HCT116 (cell line): ENCODE data around the gene SBNO2. TPM values are rescaled to one million over a fixed set of nuclear protein-coding genes. Genes with fewer than 3 reads are reported as not detected.

ENCODE experiments used
- ATAC-seq: fragments of 200-7000 bp; cut with Tn5 transposase; 2 replicates; pipeline ENCODE4 v1.9.1; 2020; ENCODE audit warnings: mild to moderate bottlenecking, moderate library complexity
- BruUV-seq: library from RNA; stranded (reverse); fragments of 400-500 nt; replicated peaks from 2 replicates; lab custom pipeline; 2021; lab: Mats Ljungman, UMichigan
- CTCF ChIA-PET: fragments of 300-600 bp; sonication (Branson Sonifier 250); formaldehyde crosslinking; loops from one replicate; lab custom pipeline; 2021; ENCODE audit warnings: antibody characterized with exemption; lab: Charles Lee
- POLR2A ChIA-PET: fragments of 300-600, 350-600 bp; sonication (Branson Sonifier 250); formaldehyde crosslinking; loops from one replicate; lab custom pipeline; 2021; ENCODE audit warnings: antibody characterized with exemption; lab: Charles Lee
- RAD21 ChIA-PET, 2 experiments: fragments of 300-600 bp; sonication (Branson Sonifier 250); formaldehyde crosslinking; loops; one replicate each; lab custom pipeline; 2023; ENCODE audit warnings: low total read pairs in 2 of 2; ENCODE audit not compliant: uncharacterized antibody in 2 of 2, unreplicated experiment in 2 of 2, low non-redundant PET in 1 of 2; lab: Charles Lee
- DNase-seq: peaks from one replicate; pipeline ENCODE4 v3.0.0-alpha.2; 2010; ENCODE audit warnings: low read depth, low spot score
- H2AFZ ChIP-seq: fragments of 200-600 bp; shearing (Covaris generic), sonication (generic); 2 replicates; pipeline ENCODE4 v1.6.1; 2017; ENCODE audit warnings: low read depth, mixed run types, mixed read lengths, antibody characterized with exemption, low read length; ENCODE audit not compliant: poor library complexity, severe bottlenecking
- H3K27ac ChIP-seq: 2 replicates; pipeline ENCODE4 v1.5.1; 2012; ENCODE audit warnings: low read depth, low read length
- H3K27me3 ChIP-seq: fragments of 200-600 bp; sonication (generic); 2 replicates; pipeline ENCODE4 v1.6.1; 2016; ENCODE audit warnings: mixed run types, low read length, mixed read lengths; ENCODE audit not compliant: insufficient read depth
- H3K36me3 ChIP-seq, 2 experiments: fragments of 200-500 bp in 1 of 2; fragments of 200-600 bp in 1 of 2; sonication (Bioruptor generic) in 1 of 2; sonication (generic) in 1 of 2; 2 replicates each; pipeline versions ENCODE4 v1.5.1 to v1.6.1; 2014 to 2016; ENCODE audit warnings: low read length in 2 of 2, inconsistent platforms in 1 of 2, mixed read lengths in 1 of 2, mixed run types in 1 of 2; ENCODE audit not compliant: insufficient read depth in 2 of 2, control insufficient read depth in 1 of 2
- H3K4me1 ChIP-seq, 2 experiments: fragments of 200-600 bp in 1 of 2; sonication (generic) in 1 of 2; 2 replicates each; pipeline versions ENCODE4 v1.5.1 to v1.6.1; 2012 to 2017; ENCODE audit warnings: low read length in 2 of 2, inconsistent platforms in 1 of 2, mild to moderate bottlenecking in 1 of 2, mixed read lengths in 1 of 2, mixed run types in 1 of 2, moderate library complexity in 1 of 2; ENCODE audit not compliant: insufficient read depth in 2 of 2, control insufficient read depth in 1 of 2
- H3K4me2 ChIP-seq: fragments of 200-600 bp; sonication (generic); 2 replicates; pipeline ENCODE4 v1.6.1; 2017; ENCODE audit warnings: mixed run types, low read length, mixed read lengths
- H3K4me3 ChIP-seq, 2 experiments: fragments of 200-600 bp in 1 of 2; sonication (generic) in 1 of 2; replicated peaks in 1 of 2; 2 replicates each; pipeline ENCODE4 v1.5.1; 2011 to 2016; ENCODE audit warnings: low read length in 2 of 2, control low read depth in 1 of 2, low read depth in 1 of 2, mild to moderate bottlenecking in 1 of 2, mixed read lengths in 1 of 2, mixed run types in 1 of 2
- H3K79me2 ChIP-seq: fragments of 200-600 bp; sonication (generic); 2 replicates; pipeline ENCODE4 v1.6.1; 2017; ENCODE audit warnings: mild to moderate bottlenecking, mixed run types, low read length, moderate library complexity, mixed read lengths; ENCODE audit not compliant: insufficient read depth
- H3K9ac ChIP-seq: fragments of 200-600 bp; sonication (generic); 2 replicates; pipeline ENCODE4 v1.6.1; 2016; ENCODE audit warnings: low read length, mixed read lengths
- H3K9me2 ChIP-seq: fragments of 200-600 bp; sonication (generic), shearing (Covaris generic); 2 replicates; pipeline ENCODE4 v1.6.1; 2017; ENCODE audit warnings: mixed run types, mild to moderate bottlenecking, moderate library complexity; ENCODE audit not compliant: insufficient read depth
- H3K9me3 ChIP-seq, 2 experiments: fragments of 200-500 bp in 1 of 2; fragments of 200-600 bp in 1 of 2; sonication (Bioruptor generic) in 1 of 2; sonication (generic) in 1 of 2; 2 replicates each; pipeline ENCODE4 v1.6.1; 2014 to 2017; ENCODE audit warnings: low read length in 2 of 2, mixed read lengths in 2 of 2, inconsistent platforms in 1 of 2, low read depth in 1 of 2, mild to moderate bottlenecking in 1 of 2, mixed run types in 1 of 2, moderate library complexity in 1 of 2; ENCODE audit not compliant: control insufficient read depth in 1 of 2, insufficient read depth in 1 of 2
- H4K20me1 ChIP-seq: fragments of 200-600 bp; sonication (generic), shearing (Covaris generic); 2 replicates; pipeline ENCODE4 v1.6.1; 2017; ENCODE audit warnings: mixed run types, mild to moderate bottlenecking, moderate library complexity; ENCODE audit not compliant: insufficient read depth
- CBX3 ChIP-seq: IDR thresholded peaks from 2 replicates; pipeline ENCODE4 v1.6.1; 2012; ENCODE audit warnings: low read depth
- CTCF ChIP-seq, 3 experiments: fragments of 200-600 bp in 1 of 3; sonication (generic) in 1 of 3; IDR thresholded peaks in 2 of 3; conservative IDR thresholded peaks in 1 of 3; 2 replicates each; pipeline ENCODE4 v1.5.1; 2012 to 2017; ENCODE audit warnings: low read depth in 2 of 3, low read length in 2 of 3, antibody characterized with exemption in 1 of 3, borderline replicate concordance in 1 of 3, control low read depth in 1 of 3, mild to moderate bottlenecking in 1 of 3, mixed read lengths in 1 of 3, mixed run types in 1 of 3, moderate library complexity in 1 of 3; ENCODE audit not compliant: insufficient read depth in 1 of 3
- EGR1 ChIP-seq: IDR thresholded peaks from 2 replicates; pipeline ENCODE4 v1.6.1; 2012; ENCODE audit warnings: low read depth
- EZH2 ChIP-seq: fragments of 200-600 bp; sonication (generic); IDR thresholded peaks from 2 replicates; pipeline ENCODE4 v1.6.1; 2017; ENCODE audit warnings: antibody characterized with exemption, mixed run types
- FOSL1 ChIP-seq: IDR thresholded peaks from 2 replicates; pipeline ENCODE4 v1.6.1; 2012; ENCODE audit warnings: low read depth
- JUND ChIP-seq: IDR thresholded peaks from 2 replicates; pipeline ENCODE4 v1.6.1; 2012
- MAX ChIP-seq: IDR thresholded peaks from 2 replicates; pipeline ENCODE4 v1.6.1; 2012
- POLR2AphosphoS5 ChIP-seq: IDR thresholded peaks from 2 replicates; pipeline ENCODE4 v1.6.1; 2011; ENCODE audit warnings: mild to moderate bottlenecking, low read depth, low read length, moderate library complexity
- RAD21 ChIP-seq: IDR thresholded peaks from 2 replicates; pipeline ENCODE4 v1.6.1; 2012; ENCODE audit warnings: low read depth, mild to moderate bottlenecking
- SP1 ChIP-seq: IDR thresholded peaks from 2 replicates; pipeline ENCODE4 v1.6.1; 2012; ENCODE audit warnings: low read depth
- TCF7L2 ChIP-seq: IDR thresholded peaks from 2 replicates; pipeline ENCODE4 v1.7.0; 2011; ENCODE audit warnings: borderline replicate concordance, inconsistent platforms; ENCODE audit not compliant: insufficient read depth, insufficient read length; ENCODE audit errors: extremely low read depth
- YY1 ChIP-seq: IDR thresholded peaks from 2 replicates; pipeline ENCODE4 v1.6.1; 2011; ENCODE audit warnings: low read length, low read depth, moderate library complexity, mild to moderate bottlenecking; ENCODE audit not compliant: insufficient replicate concordance; ENCODE audit errors: extremely low read depth
- ZNF274 ChIP-seq: fragments of 200-500 bp; sonication (Bioruptor generic); IDR thresholded peaks from 2 replicates; pipeline ENCODE4 v1.6.1; 2014; ENCODE audit warnings: mild to moderate bottlenecking, low read depth, low read length, inconsistent platforms
- intact Hi-C: fragments of 100-400 bp; cut with micrococcal nuclease; formaldehyde crosslinking; loops from 2 replicates; pipeline ENCODE4 v1.10.0; 2022
- total RNA-seq: library from RNA; stranded (reverse); gene quantifications from one replicate; pipeline ENCODE4 v1.2.1, GENCODE V29; 2021; ENCODE audit not compliant: unreplicated experiment
- TF ChIP-seq, protein P1 (sequence below): IDR thresholded peaks from 2 replicates; pipeline ENCODE4 v1.6.1; 2011; ENCODE audit warnings: mild to moderate bottlenecking, low read length, moderate library complexity; ENCODE audit not compliant: insufficient replicate concordance; ENCODE audit errors: extremely low read depth
- TF ChIP-seq, protein P2 (sequence below): IDR thresholded peaks from 2 replicates; pipeline ENCODE4 v1.6.1; 2012; ENCODE audit warnings: low read depth

SBNO2 gene
- total RNA-seq, 1 experiment from 2014 or later = 66.4 TPM

DNA sequence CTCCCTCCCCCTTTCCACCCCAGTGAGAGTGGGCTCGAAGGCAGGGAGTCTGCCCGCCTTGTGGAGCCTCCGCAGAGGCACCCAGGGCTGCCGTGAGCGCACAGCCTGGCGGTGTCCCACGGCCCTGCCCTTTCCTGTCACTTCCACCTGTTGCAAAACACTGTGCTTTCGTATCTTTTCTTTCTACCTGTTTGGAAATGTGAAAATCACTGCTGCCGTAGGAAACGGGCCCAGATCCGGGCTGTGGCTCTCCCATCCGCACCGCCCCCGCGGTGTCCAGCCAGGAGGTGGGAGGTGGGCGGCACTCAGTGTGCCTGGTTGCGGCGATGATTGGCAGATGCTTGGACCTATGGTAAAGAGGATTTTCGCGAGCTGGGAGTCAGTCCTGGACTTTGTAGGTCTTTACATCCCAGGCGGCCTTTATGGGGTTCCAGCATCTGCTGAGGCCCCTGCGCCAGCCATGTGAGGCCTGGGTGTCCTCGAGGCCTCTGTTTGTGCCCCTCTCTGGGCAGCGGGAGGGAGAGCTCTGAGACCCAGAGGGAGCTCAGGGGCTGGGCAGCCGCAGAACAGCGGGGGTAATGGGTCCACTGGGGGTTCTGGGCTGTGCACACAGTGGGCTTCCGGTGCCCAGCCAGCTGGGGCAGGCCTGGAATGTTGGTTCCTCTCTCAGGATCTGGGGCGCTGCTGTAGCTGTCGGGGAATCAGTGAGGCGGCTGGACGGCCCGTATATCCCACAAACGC is 37.6 kb upstream of the SBNO2 start:
- intact Hi-C loops = no loop called here
- ATAC-seq = peak; percentile 37; the same call in 1 of the 2 replicates
- no TSS peak for BruUV-seq
- peaks cover 2 to 32% of the 10 kb centered on the region in 2 experiments; a peak in 3 of 4 replicates for H3K36me3 ChIP-seq
- H3K27me3 ChIP-seq = no peaks in the 10 kb centered on the region
- H4K20me1 ChIP-seq = no peaks in the 10 kb centered on the region
- ChIA-PET POLR2A (no interaction called here), RAD21 (no interaction called here), CTCF (no interaction called here)
- H3K9me3 ChIP-seq = no peaks in the 10 kb centered on the region
- H3K4me2 ChIP-seq = no peak overlapping the region
- peaks cover 33 to 74% of the 10 kb centered on the region in 2 experiments for H3K4me1 ChIP-seq
- H2AFZ ChIP-seq = no peak overlapping the region
- peak overlapping the region; percentile 47; the same call in 1 of the 2 replicates for H3K27ac ChIP-seq
- H3K4me3 ChIP-seq = no peak overlapping the region
- H3K79me2 ChIP-seq = peaks cover 99% of the 10 kb centered on the region
- TF ChIP-seq, protein P1, sequence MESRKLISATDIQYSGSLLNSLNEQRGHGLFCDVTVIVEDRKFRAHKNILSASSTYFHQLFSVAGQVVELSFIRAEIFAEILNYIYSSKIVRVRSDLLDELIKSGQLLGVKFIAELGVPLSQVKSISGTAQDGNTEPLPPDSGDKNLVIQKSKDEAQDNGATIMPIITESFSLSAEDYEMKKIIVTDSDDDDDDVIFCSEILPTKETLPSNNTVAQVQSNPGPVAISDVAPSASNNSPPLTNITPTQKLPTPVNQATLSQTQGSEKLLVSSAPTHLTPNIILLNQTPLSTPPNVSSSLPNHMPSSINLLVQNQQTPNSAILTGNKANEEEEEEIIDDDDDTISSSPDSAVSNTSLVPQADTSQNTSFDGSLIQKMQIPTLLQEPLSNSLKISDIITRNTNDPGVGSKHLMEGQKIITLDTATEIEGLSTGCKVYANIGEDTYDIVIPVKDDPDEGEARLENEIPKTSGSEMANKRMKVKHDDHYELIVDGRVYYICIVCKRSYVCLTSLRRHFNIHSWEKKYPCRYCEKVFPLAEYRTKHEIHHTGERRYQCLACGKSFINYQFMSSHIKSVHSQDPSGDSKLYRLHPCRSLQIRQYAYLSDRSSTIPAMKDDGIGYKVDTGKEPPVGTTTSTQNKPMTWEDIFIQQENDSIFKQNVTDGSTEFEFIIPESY = no peak
- TF ChIP-seq FOSL1 (no peak), POLR2AphosphoS5 (no peak), JUND (no peak), EZH2 (no peak), RAD21 (no peak), CTCF (IDR thresholded peaks at IDR 0.05 in 2 of 3, conservative IDR thresholded peaks at IDR 0.05 in 1 of 3; ENCODE audit: borderline replicate concordance in 1 of 3, insufficient read depth in 1 of 3, low read depth in 2 of 3, low read length in 2 of 3) (no peak), ZNF274 (no peak), MAX (no peak), EGR1 (no peak), YY1 (no peak), TCF7L2 (no peak), CBX3 (no peak), SP1 (no peak)
- TF ChIP-seq, protein P2, sequence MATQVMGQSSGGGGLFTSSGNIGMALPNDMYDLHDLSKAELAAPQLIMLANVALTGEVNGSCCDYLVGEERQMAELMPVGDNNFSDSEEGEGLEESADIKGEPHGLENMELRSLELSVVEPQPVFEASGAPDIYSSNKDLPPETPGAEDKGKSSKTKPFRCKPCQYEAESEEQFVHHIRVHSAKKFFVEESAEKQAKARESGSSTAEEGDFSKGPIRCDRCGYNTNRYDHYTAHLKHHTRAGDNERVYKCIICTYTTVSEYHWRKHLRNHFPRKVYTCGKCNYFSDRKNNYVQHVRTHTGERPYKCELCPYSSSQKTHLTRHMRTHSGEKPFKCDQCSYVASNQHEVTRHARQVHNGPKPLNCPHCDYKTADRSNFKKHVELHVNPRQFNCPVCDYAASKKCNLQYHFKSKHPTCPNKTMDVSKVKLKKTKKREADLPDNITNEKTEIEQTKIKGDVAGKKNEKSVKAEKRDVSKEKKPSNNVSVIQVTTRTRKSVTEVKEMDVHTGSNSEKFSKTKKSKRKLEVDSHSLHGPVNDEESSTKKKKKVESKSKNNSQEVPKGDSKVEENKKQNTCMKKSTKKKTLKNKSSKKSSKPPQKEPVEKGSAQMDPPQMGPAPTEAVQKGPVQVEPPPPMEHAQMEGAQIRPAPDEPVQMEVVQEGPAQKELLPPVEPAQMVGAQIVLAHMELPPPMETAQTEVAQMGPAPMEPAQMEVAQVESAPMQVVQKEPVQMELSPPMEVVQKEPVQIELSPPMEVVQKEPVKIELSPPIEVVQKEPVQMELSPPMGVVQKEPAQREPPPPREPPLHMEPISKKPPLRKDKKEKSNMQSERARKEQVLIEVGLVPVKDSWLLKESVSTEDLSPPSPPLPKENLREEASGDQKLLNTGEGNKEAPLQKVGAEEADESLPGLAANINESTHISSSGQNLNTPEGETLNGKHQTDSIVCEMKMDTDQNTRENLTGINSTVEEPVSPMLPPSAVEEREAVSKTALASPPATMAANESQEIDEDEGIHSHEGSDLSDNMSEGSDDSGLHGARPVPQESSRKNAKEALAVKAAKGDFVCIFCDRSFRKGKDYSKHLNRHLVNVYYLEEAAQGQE = no peak
- TF ChIP-seq, all 23 proteins: peak for 0
- H3K9me2 ChIP-seq = no peaks in the 10 kb centered on the region
- no peak overlapping the region for H3K9ac ChIP-seq
- no peak for DNase-seq
